Glomerular visceral epithelial cell (primary cell): ENCODE measurements around the gene TMEM117.
"Not testable (repeated sequence)": the region's sequence is repeated elsewhere in the genome, so short reads cannot be mapped to it uniquely, and the experiment has no call there.

ENCODE experiments used
- DNase-seq: peaks from one replicate; pipeline ENCODE4 v3.0.0-alpha.2; 2016; ENCODE audit errors: extremely low spot score

TMEM117 gene

GRCh38 chr12:44224399-44225148, 388.7 kb downstream of the TMEM117 start:
- no peak for DNase-seq

GRCh38 chr12:44225149-44225510, 389.2 kb downstream of the TMEM117 start:
- DNase-seq, result no peak

- DNase-seq, result no peak
Observed at GRCh38 chr12:44227616-44228015, 391.7 kb downstream of the TMEM117 start.

DNA sequence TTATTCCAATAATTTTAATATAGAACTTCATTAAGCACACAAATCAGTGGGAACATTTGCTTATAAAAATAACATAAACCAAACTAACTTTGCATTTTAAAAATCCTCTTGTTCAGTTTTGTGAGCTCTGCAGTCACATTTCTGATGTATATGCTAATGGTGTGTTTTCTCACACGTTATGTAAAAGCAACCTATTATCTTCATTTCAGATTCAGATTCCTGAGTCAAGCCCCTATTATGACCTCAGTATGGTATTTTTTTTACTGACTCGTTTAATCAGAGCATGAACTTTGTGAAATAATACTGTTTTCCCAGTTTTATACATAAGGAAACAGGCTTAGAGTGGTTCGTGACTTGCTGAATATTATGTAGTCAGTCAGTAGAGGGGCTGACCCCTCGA, 394.0 kb downstream of the TMEM117 start:
- no peak for DNase-seq

GRCh38 chr12:44235674-44236073, 399.8 kb downstream of the TMEM117 start:
- DNase-seq, result no peak

DNA sequence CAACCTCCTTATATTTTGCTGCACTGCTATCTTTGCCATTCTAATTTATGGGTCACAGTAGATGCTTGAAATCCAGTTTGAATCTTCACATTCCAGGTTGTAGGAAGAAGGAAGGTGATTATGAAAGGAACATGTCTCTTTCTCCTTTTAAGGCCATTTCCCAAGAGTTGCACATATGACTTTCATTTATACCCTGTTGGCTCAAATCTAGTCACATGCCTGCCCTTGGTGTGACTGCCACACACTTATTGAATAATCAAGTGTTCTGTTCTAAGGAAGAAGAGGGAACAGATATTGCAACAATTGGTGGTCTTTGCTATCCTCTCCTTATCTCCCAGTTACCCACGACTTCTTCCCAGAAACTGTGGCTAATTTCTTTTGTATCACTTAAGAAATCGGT, 404.3 kb downstream of the TMEM117 start:
- no peak for DNase-seq

DNA sequence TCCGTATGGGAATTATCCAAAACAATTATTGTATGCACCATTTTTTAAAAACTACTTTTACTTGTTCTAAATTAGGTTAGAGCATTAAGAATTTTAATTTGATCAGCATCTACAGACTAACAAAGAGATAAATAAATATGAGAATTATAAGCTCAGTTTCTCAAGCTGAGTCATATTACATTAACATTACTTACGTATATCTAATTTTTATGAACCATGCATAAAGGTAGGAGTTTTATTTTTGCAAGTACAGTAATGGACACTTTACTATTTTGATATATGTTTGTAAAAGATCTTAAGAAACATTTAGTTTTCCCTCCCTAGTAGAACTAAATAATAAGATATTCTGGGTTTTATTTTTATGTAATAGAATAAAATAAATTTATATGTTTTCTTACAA, 410.1 kb downstream of the TMEM117 start:
- no peak for DNase-seq

GRCh38 chr12:44246482-44247105, 410.7 kb downstream of the TMEM117 start:
- DNase-seq, result no peak

GRCh38 chr12:44247588-44247987, 411.7 kb downstream of the TMEM117 start:
- DNase-seq, result no peak

- no peak for DNase-seq
Observed at GRCh38 chr12:44248436-44248835, 412.6 kb downstream of the TMEM117 start.

DNA sequence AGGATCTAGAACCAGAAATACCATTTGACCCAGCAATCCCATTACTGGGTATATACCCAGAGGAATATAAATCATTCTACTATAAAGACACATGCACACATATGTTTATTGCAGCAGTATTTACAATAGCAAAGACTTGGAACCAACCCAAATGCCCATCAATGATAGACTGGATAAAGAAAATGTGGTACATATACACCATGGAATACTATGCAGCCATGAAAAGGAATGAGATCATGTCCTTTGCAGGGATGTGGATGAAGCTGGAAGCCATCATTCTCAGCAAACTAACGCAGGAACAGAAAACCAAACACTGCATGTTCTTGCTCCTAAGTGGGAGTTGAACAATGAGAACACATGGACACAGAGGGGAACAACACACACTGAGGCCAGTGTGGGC, 414.6 kb downstream of the TMEM117 start:
- DNase-seq, result not testable (repeated sequence)

GRCh38 chr12:44253338-44253856, 417.5 kb downstream of the TMEM117 start:
- no peak for DNase-seq

DNA sequence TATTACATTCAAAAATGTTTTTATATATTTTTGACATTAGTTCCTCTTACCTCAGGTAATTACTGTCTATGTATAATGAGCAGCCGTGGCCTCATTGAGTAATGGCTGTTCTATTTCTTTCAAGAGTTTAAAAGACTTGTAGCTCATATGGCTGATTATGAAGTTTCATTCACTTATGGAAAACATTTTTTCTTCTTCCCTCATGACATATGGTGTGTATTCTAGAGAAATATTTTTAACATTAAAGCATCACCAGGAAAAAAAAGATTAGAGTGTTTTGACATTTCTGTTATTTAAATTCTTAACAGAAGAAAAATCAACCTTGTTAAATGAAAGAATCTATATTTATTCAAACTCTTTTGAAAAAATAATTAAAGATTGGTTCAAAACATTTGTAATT, 422.4 kb downstream of the TMEM117 start:
- no peak for DNase-seq

DNA sequence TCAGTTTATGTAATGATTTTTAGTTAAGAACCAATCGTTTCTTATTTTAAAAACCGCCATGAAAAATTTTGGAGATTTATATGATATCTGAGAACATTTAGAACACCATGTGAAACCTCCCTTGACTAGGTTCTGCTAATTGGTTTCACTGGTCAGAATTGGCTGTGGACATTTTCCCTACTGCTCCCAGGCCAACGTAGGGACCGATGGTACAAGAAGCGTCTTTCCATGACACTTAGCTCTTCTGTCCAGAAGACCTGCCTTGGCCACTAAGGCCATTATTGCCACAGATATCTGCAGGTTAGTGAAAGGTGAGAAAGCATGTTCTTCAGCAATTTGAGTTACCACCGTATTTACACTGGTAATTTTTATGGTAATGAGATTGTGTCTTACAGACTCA, 424.0 kb downstream of the TMEM117 start:
- no peak for DNase-seq

DNA sequence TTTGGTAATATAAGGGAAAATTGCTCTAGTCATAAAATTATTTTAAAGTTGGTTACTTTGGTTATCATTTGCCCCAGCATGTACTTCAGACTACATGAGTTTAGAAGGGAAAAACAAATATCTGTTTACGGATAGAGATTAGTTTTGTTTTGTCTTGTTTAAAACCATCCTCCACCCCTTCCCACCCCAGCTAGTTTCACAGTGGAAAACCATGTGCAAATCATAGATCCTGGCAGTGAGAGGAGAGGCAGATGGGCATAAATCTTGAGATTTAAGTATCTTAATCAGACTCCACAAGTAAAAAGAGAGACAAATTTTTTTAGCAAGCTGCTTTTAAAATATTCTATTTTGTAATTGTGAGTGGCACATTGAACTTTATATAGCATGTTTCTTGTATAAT, 424.7 kb downstream of the TMEM117 start:
- no peak for DNase-seq

- DNase-seq, result no peak
Observed at GRCh38 chr12:44285321-44285960, 449.6 kb downstream of the TMEM117 start.

GRCh38 chr12:44286336-44286735, 450.5 kb downstream of the TMEM117 start:
- DNase-seq, result no peak

GRCh38 chr12:44286821-44287505, 451.1 kb downstream of the TMEM117 start:
- no peak for DNase-seq

GRCh38 chr12:44287545-44287944, 451.7 kb downstream of the TMEM117 start:
- no peak for DNase-seq

DNA sequence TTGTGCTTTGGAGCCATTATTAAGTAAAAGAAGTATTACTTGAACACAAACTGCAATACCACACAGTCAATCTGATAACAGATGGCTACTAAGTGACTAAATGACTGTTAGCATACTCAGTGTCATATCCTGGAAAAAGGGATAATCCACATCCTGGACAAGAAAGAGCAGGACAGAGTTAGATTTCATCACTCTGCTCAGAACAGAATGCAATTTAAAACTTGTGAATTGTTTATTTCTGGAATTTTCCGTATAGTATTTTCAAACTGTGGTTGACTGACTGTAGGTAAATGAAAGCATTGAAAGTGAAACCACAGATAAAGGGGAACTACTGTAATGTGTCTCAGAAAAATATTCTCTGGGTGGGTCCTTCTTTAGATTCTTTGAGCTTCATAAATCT, 458.8 kb downstream of the TMEM117 start:
- no peak for DNase-seq

DNA sequence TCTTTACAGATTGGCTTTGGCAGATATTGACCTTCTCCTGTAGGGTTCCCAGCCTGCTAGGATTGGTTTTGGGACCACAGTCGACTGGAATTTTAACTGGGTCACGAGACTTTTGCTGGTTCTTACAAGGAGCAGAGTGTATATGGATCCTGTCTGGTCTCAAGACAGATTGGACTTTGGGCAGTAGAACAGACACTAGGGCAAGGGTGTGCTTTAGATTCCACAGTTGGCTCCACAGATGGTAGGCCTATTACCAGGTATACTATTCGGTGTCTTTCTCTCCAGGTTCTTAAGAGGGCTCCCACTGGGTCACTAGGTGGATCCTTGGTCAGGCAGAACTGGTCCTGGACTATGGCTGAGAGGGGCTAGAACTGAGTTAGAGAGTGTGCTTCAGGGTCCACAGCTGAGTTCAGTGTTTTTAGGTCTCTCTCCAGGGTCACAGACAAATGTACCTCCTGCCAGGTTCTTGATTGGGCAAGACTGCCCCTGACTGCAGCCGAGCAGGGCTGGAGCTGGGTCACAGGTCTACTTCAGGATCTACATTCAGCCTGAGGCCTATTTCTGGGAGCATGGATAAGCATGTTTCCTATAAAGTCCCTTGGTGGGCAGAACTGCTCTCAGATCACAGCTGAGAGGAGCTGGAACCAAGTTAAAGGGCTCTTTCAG, 460.2 kb downstream of the TMEM117 start:
- DNase-seq, result no peak
